ENCODE measurements around the gene CCDC24. TPM values are rescaled to one million over a fixed set of nuclear protein-coding genes. Genes with fewer than 3 reads are reported as not detected.

The CCDC24 gene
- total and polyA plus RNA-seq, 9 of the 15 experiments (the other 6 are each of a cell fraction or from before 2014, with no cell fraction given), result 0.31 to 4.5 (median 1.5) TPM

DNA sequence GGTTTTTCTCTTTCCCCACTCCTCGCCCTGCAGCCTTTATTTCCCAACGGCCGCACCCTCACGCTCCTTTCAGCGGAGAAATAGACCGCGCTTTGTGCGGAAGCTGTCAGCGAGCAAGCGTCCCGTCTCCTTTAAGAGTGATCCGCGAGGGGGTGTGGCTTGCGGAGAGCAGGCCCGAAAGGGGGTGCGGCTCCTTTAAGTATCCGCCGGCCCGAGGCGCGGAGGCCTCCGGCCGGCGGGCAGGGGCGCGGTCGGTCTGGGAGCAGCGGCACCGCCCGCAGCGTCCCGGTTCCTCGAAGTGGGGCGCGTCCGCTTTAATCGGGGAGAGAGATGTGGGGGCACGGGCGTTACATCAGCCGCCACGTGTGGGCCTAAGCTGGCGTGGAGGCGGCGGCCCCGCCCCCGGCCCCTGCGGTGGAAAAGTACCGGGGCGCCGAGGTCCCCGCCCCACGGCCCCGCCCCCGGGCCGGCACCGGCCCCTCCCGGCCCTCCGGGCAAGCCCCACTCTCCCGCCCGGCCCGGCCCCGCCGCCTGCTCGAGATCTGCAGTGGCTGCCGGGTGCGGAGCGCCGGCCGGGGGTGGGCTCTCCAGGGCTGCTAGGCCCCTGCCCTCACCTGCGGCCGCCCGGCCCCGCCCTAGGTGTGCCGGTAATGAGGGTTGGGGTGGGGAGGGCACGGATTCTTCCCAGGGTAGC, 38.7 kb downstream of the CCDC24 start (continued):
- peak in 1 of 3 experiments; percentile 6 for TF ChIP-seq YY1 (IDR thresholded peaks at IDR 0.05; ENCODE audit: borderline replicate concordance in 1 of 3, control insufficient read depth in 1 of 3, extremely low read depth in 1 of 3, insufficient read depth in 3 of 3, insufficient read length in 1 of 3, insufficient replicate concordance in 2 of 3, low read depth in 1 of 3, low read length in 2 of 3)
- peak; percentile 68 to 84; a peak in 3 of 4 replicates for TF ChIP-seq SIN3A (IDR thresholded peaks at IDR 0.05; ENCODE audit: borderline replicate concordance in 2 of 2, control insufficient read depth in 1 of 2, low read depth in 2 of 2, low read length in 2 of 2)
- peak; percentile 87 for TF ChIP-seq SMAD4 (CRISPR knock-in tag; conservative IDR thresholded peaks at IDR 0.05)
- TF ChIP-seq EP300 (IDR thresholded peaks at IDR 0.05; ENCODE audit: low read length), result peak; percentile 63
- TF ChIP-seq ZNF445 (CRISPR knock-in tag; IDR thresholded peaks at IDR 0.05; ENCODE audit: low read depth), result no peak
- TF ChIP-seq MECOM (CRISPR knock-in tag; IDR thresholded peaks at IDR 0.05), result no peak
- no peak for TF ChIP-seq HMG20A (CRISPR knock-in tag; conservative IDR thresholded peaks at IDR 0.05)
- TF ChIP-seq, protein P1, sequence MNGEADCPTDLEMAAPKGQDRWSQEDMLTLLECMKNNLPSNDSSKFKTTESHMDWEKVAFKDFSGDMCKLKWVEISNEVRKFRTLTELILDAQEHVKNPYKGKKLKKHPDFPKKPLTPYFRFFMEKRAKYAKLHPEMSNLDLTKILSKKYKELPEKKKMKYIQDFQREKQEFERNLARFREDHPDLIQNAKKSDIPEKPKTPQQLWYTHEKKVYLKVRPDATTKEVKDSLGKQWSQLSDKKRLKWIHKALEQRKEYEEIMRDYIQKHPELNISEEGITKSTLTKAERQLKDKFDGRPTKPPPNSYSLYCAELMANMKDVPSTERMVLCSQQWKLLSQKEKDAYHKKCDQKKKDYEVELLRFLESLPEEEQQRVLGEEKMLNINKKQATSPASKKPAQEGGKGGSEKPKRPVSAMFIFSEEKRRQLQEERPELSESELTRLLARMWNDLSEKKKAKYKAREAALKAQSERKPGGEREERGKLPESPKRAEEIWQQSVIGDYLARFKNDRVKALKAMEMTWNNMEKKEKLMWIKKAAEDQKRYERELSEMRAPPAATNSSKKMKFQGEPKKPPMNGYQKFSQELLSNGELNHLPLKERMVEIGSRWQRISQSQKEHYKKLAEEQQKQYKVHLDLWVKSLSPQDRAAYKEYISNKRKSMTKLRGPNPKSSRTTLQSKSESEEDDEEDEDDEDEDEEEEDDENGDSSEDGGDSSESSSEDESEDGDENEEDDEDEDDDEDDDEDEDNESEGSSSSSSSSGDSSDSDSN (IDR thresholded peaks at IDR 0.05; ENCODE audit: borderline replicate concordance in 1 of 2, low read depth in 2 of 2, low read length in 2 of 2), result peak; percentile 95 to 97
- TF ChIP-seq ESRRA (IDR thresholded peaks at IDR 0.05; ENCODE audit: borderline replicate concordance, low read depth), result peak; percentile 38; the same call in 1 of the 2 replicates
